Adrenal gland (tissue), 12 donors: ENCODE measurements around the gene C10orf143. TPM values are rescaled to one million over a fixed set of nuclear protein-coding genes. Genes with fewer than 3 reads are reported as not detected.
"Not testable (repeated sequence)": the region's sequence is repeated elsewhere in the genome, so short reads cannot be mapped to it uniquely, and the experiment has no call there.

ENCODE experiments used
- DNase-seq, 7 donors: peaks; one replicate each; pipeline ENCODE4 v3.0.0-alpha.2; 2019 to 2020
- H3K27ac ChIP-seq, 5 donors: fragments of 200-600 bp; sonication (generic) in 4 of 5; 1 replicate in 3 of 5; 2 replicates in 2 of 5; pipeline versions ENCODE4 v1.5.1 to v1.8.0; 2016 to 2020; ENCODE audit warnings: mild to moderate bottlenecking in 1 of 5
- H3K27me3 ChIP-seq: fragments of 200-600 bp; 2 replicates; pipeline ENCODE4 v1.8.0; 2021
- H3K36me3 ChIP-seq, 2 donors: fragments of 200-600 bp; replicated peaks in 1 of 2; 1 replicate in 1 of 2; 2 replicates in 1 of 2; pipeline versions ENCODE4 v1.5.1 to v1.8.0; 2018 to 2022
- H3K4me1 ChIP-seq, 2 donors: fragments of 200-600 bp; replicated peaks in 1 of 2; 1 replicate in 1 of 2; 2 replicates in 1 of 2; pipeline versions ENCODE4 v1.5.1 to v1.8.0; 2018 to 2021
- H3K4me3 ChIP-seq, 4 donors: fragments of 200-600 bp; sonication (generic) in 3 of 4; one replicate each; pipeline ENCODE4 v1.5.1; 2016 to 2018
- H3K9me3 ChIP-seq, 3 donors: fragments of 200-600 bp; sonication (generic) in 1 of 3; replicated peaks in 1 of 3; 1 replicate in 2 of 3; 2 replicates in 1 of 3; pipeline versions ENCODE4 v1.5.1 to v1.8.0; 2016 to 2021
- CTCF ChIP-seq, 6 experiments: fragments of 450-650 bp in 4 of 6; fragments of 200-600 bp in 2 of 6; sonication (generic) in 1 of 6; IDR thresholded peaks; 1 replicate in 5 of 6; 2 replicates in 1 of 6; pipeline versions ENCODE4 v1.5.1 to v1.8.0; 2016 to 2021; ENCODE audit warnings: antibody characterized with exemption in 6 of 6, mild to moderate bottlenecking in 2 of 6, moderate library complexity in 1 of 6
- POLR2A ChIP-seq, 2 donors: fragments of 450-650 bp; IDR thresholded peaks; one replicate each; pipeline ENCODE4 v1.6.1; 2017; ENCODE audit warnings: antibody characterized with exemption in 2 of 2, mild to moderate bottlenecking in 2 of 2, moderate library complexity in 1 of 2
- WGBS, 4 donors: extraction: QIAGEN DNeasy Blood & Tissue Kit in 2 of 4; methylation state at CpG; one replicate each; pipeline versions ENCODE4 v1.1.5 to v1.1.7; 2013 to 2017; 5-methylcytosine and 5-hydroxymethylcytosine counted together
- intact Hi-C, 2 donors: fragments of 100-400 bp; cut with DNase I; formaldehyde crosslinking; loops; one replicate each; pipeline versions ENCODE4 v1.14.1 to v1.15.0; 2022 to 2023
- polyA plus RNA-seq, 3 donors: library from polyadenylated mRNA; stranded (reverse); fragments of 200-250 nt in 2 of 3; fragments of 350-450 nt in 1 of 3; fragmentation: Illumina TruSeq in 1 of 3; extraction: RNeasy Lipid Tissue Mini Kit (QIAGEN cat#74804) in 1 of 3; gene quantifications; one replicate each; pipeline ENCODE4 v1.2.3, GENCODE V29; 2013 to 2014
- total RNA-seq, 9 donors: library from RNA; depleted of rRNA in 4 of 9; stranded (reverse); fragments of >200 nt in 4 of 9; fragments of 120-200 nt in 1 of 9; fragmentation: NEBNext Ultra II Directional in 1 of 9; extraction: Animal tissue kit (Norgen Biotek cat#: 25700) in 1 of 9; gene quantifications; one replicate each; pipeline versions ENCODE4 v1.1.0 to v1.2.4, GENCODE V29; 2013 to 2023
- donor health status: healthy with polysubstance abuse.
- donor health status: Bipolar disorder and iron deficiency.
- donor health status: DM: yes; HTN: yes; CAD: no.
- donor health status: DM: no; HTN: no; CAD: no.
- donor health status: DM: no; HTN: no; CAD: no.
- donor health status: DM: yes; HTN: yes; CAD: no.

Gene C10orf143
- total and polyA plus RNA-seq, 12 donors: 0.85 to 19.3 (median 5.2) TPM

DNA sequence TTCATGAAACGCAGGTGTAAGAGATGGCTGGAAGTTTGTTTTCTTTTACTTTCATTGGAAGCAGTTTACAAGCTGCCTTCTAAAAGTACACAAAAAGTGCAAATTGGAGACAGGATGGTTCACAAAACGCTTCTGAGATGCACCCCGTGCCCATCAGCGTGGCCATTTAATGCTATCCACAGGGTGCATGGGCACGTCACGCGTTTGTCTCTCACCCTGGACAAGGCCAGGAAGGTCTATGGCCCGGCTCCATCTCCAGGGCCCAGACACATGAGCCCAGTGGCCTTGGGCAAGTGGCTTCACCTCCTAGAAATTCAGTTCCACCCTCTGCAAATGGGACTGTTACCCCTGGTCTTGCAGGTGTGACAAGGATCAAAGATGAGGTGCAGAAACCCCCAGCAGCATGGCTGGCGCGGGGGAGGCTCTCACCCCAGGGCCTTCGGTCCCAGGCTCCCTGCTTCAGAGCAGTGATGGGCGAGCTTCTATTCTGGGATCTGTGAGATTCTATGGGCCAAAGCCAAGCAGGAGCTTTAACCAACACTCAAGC is 85.8 kb downstream of the C10orf143 start:
- Histone ChIP-seq H3K36me3 (no peaks in the 10 kb centered on the region), H3K27me3 (no peaks in the 10 kb centered on the region), H3K4me1 (no peaks in the 10 kb centered on the region), H3K9me3 (no peaks in the 10 kb centered on the region), H3K27ac (no peak overlapping the region), H3K4me3 (no peak overlapping the region)
- no peak for DNase-seq
- TF ChIP-seq CTCF (IDR thresholded peaks at IDR 0.05) (no peak), POLR2A (IDR thresholded peaks at IDR 0.05) (no peak)
- 64 to 87% (median 79%) methylated on average over 8 to 12 of the region's 12 CpGs for WGBS, 4 donors
- intact Hi-C loops: no loop called here

- H3K4me1 ChIP-seq, H3K9me3 ChIP-seq, intact Hi-C loops, DNase-seq, H3K27me3 ChIP-seq, H3K27ac ChIP-seq, H3K4me3 ChIP-seq, H3K36me3 ChIP-seq: not testable (repeated sequence)
- 67 to 84% (median 74%) methylated on average over 8 of the region's 8 CpGs for WGBS, 4 donors
Measured at GRCh38 chr10:130024326-130024725, 86.3 kb downstream of the C10orf143 start.

DNA sequence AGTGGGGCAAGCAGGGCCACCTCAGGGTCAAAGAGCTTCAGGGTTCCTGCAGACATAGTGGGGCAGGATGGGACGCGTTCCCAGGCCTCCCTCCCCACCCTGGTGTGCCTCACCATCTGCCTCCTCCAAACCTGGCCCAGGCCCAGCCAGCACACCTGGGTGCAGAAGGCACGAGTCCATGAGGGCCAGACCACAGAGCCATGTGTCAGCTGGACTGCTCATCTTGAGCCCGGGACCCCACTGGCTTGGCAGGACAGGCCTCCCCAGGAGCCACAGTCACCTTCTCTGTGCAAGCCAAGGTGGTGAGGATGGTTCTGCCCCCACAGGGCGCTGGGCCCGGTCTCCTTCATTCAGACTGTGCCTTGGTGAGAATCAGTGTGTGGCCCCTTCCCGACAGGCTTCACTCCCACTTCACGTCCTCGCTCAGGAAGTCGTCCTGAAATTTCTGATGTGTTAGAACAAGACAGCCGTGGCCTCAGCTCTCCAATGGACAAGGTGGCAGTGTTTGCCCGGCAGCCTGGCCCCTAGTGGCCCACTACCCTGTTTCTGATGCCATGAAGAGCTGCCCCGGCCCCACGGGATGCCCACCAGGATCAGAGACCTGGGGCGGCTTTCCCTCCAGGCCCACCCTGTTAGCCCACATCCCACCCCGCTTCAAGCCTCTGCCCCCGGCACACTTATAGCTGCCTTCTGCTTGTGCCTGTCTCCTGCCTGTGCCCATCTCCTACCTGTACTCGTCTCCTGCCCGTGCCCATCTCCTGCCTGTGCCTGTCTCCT is 87.0 kb downstream of the C10orf143 start:
- H3K36me3 ChIP-seq: no peaks in the 10 kb centered on the region
- H3K4me3 ChIP-seq: no peak overlapping the region
- WGBS, 4 donors: 73 to 87% (median 82%) methylated on average over 8 to 19 of the region's 19 CpGs
- H3K27me3 ChIP-seq: no peaks in the 10 kb centered on the region
- no peaks in the 10 kb centered on the region for H3K9me3 ChIP-seq
- no peak overlapping the region for H3K27ac ChIP-seq
- no peak for TF ChIP-seq CTCF (IDR thresholded peaks at IDR 0.05)
- intact Hi-C loops: no loop called here
- no peak for DNase-seq
- H3K4me1 ChIP-seq: no peaks in the 10 kb centered on the region

DNA sequence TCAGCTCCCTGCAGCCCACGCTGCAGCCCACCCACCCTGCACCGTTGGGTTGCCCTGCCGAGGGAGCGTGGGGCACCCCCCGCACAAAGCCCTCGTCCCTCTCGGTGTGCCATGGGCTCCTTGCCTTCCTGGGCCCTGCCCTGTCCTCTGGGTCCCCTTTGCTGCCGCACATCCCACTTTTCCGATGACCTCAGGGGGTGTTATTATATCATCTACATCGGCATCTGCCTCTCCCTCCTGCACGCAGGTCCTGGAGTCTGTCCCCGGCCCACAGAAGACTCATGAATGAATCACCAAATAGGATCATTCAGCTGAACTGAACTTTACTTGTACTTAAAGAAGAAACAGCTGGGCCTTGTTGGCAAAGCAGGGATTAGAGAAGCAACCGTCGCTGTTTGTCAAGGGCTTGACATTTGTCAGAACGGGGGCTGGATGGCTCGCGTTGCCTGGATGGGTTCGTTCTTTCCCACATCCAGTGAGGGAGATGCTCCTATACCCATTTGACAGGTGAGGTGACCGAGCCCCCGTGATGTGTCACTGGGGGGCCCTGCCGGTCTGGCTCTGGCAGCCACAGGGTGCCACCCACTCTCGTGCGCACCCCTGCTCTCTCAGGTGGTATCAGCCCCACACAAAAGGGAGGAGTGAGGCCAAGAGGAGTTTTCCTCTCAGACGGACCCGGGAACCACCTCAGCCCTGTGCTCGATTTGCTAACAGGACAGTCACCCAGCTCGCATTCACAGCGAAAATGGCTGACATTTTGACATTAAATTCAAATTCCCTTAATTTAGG is 87.9 kb downstream of the C10orf143 start:
- H3K27me3 ChIP-seq: no peaks in the 10 kb centered on the region
- TF ChIP-seq CTCF (IDR thresholded peaks at IDR 0.05): no peak
- no peak for TF ChIP-seq POLR2A (IDR thresholded peaks at IDR 0.05)
- no peak for DNase-seq
- no peaks in the 10 kb centered on the region for H3K36me3 ChIP-seq
- H3K9me3 ChIP-seq: no peaks in the 10 kb centered on the region
- no peak overlapping the region for H3K4me3 ChIP-seq
- H3K4me1 ChIP-seq: no peaks in the 10 kb centered on the region
- 72 to 79% (median 75%) methylated on average over 24 to 28 of the region's 28 CpGs for WGBS, 4 donors
- H3K27ac ChIP-seq: no peak overlapping the region
- intact Hi-C loops: no loop called here
